Measurements from ENCODE around the gene TRIM72. TPM values are rescaled to one million over a fixed set of nuclear protein-coding genes. Genes with fewer than 3 reads are reported as not detected.

The TRIM72 gene
- total and polyA plus RNA-seq, 7 donors: under 0.01 to 0.27 (median under 0.01) TPM; not detected in 1

- Histone ChIP-seq H3K9me3 (no peaks in the 10 kb centered on the region), H3K27me3 (peaks cover 0 to 10% (median 0%) of the 10 kb centered on the region in 3 donors), H3K4me1 (no peaks in the 10 kb centered on the region), H3K27ac (no peak overlapping the region), H3K36me3 (no peaks in the 10 kb centered on the region), H3K4me3 (no peak overlapping the region)
- TF ChIP-seq POLR2A (IDR thresholded peaks at IDR 0.05) (no peak), POLR2AphosphoS5 (IDR thresholded peaks at IDR 0.05) (no peak), CTCF (IDR thresholded peaks at IDR 0.05) (no peak)
- intact Hi-C loops (cut with DNase I): no loop called here
- 75 to 90% methylated on average over 5 of the region's 5 CpGs for WGBS, 2 donors
- DNase-seq: no peak
These were observed 34.4 kb downstream of the TRIM72 start for GRCh38 chr16:31248344-31248743.

- no peak for DNase-seq
- Histone ChIP-seq H3K4me1 (no peaks in the 10 kb centered on the region), H3K27me3 (peaks cover 0 to 10% (median 0%) of the 10 kb centered on the region in 3 donors), H3K36me3 (no peaks in the 10 kb centered on the region), H3K9me3 (no peaks in the 10 kb centered on the region), H3K4me3 (no peak overlapping the region), H3K27ac (no peak overlapping the region)
- TF ChIP-seq POLR2A (IDR thresholded peaks at IDR 0.05) (no peak), EP300 (IDR thresholded peaks at IDR 0.05) (no peak), CTCF (IDR thresholded peaks at IDR 0.05) (no peak), POLR2AphosphoS5 (IDR thresholded peaks at IDR 0.05) (no peak)
- intact Hi-C loops (cut with DNase I): no loop called here
- WGBS, 2 donors: 88 to 92% methylated on average over 7 of the region's 7 CpGs
These were observed 37.0 kb downstream of the TRIM72 start for GRCh38 chr16:31250782-31251384.

GRCh38 chr16:31251435-31251834 lies 37.5 kb downstream of the TRIM72 start:
- no peak for DNase-seq
- no peak overlapping the region for H3K4me3 ChIP-seq
- peaks cover 0 to 7% (median 0%) of the 10 kb centered on the region in 3 donors for H3K27me3 ChIP-seq
- no peak overlapping the region for H3K27ac ChIP-seq
- no peaks in the 10 kb centered on the region for H3K9me3 ChIP-seq
- H3K4me1 ChIP-seq: no peaks in the 10 kb centered on the region
- no peaks in the 10 kb centered on the region for H3K36me3 ChIP-seq
- intact Hi-C loops (cut with DNase I): no loop called here
- WGBS, 2 donors: 94 to 98% methylated on average over 5 of the region's 5 CpGs
- TF ChIP-seq POLR2A (IDR thresholded peaks at IDR 0.05): no peak
- TF ChIP-seq POLR2AphosphoS5 (IDR thresholded peaks at IDR 0.05): no peak
- no peak for TF ChIP-seq EP300 (IDR thresholded peaks at IDR 0.05)
- TF ChIP-seq CTCF (IDR thresholded peaks at IDR 0.05): no peak

GRCh38 chr16:31253642-31254045 lies 39.7 kb downstream of the TRIM72 start:
- H3K4me3 ChIP-seq: no peak overlapping the region
- H3K4me1 ChIP-seq: no peaks in the 10 kb centered on the region
- peaks cover 0 to 6% (median 0%) of the 10 kb centered on the region in 3 donors for H3K27me3 ChIP-seq
- H3K27ac ChIP-seq: no peak overlapping the region
- H3K36me3 ChIP-seq: no peaks in the 10 kb centered on the region
- DNase-seq: no peak
- H3K9me3 ChIP-seq: no peaks in the 10 kb centered on the region
- no peak for TF ChIP-seq POLR2A (IDR thresholded peaks at IDR 0.05)
- no peak for TF ChIP-seq CTCF (IDR thresholded peaks at IDR 0.05)
- no peak for TF ChIP-seq POLR2AphosphoS5 (IDR thresholded peaks at IDR 0.05)
- TF ChIP-seq EP300 (IDR thresholded peaks at IDR 0.05): no peak
- WGBS, 2 donors: 42 to 44% methylated on average over 5 of the region's 5 CpGs
- intact Hi-C loops (cut with DNase I): no loop called here

- TF ChIP-seq EP300 (IDR thresholded peaks at IDR 0.05) (no peak), POLR2AphosphoS5 (IDR thresholded peaks at IDR 0.05) (no peak), CTCF (IDR thresholded peaks at IDR 0.05) (no peak), POLR2A (IDR thresholded peaks at IDR 0.05) (no peak)
- Histone ChIP-seq H3K27ac (no peak overlapping the region), H3K27me3 (peaks cover 0 to 3% (median 0%) of the 10 kb centered on the region in 3 donors), H3K4me3 (no peak overlapping the region), H3K36me3 (no peaks in the 10 kb centered on the region), H3K9me3 (no peaks in the 10 kb centered on the region), H3K4me1 (no peaks in the 10 kb centered on the region)
- DNase-seq: no peak
- 84 to 88% methylated on average over 8 of the region's 8 CpGs for WGBS, 2 donors
- intact Hi-C loops (cut with DNase I): no loop called here
These were observed 42.5 kb downstream of the TRIM72 start for GRCh38 chr16:31256466-31256865.
